Measurements from ENCODE around the gene IL2RG.
A peak's percentile ranks its signal among the peaks of the same experiment; 100 is the strongest.

IL2RG gene

GRCh38 chrX:71128915-71129765 is 17.8 kb upstream of the IL2RG start:
- no peak overlapping the region for H3K4me3 ChIP-seq (replicated peaks; ENCODE audit: low read depth, low read length)
- no peak for DNase-seq (ENCODE audit: extremely low read depth, low read depth)
- peak; percentile 80 for TF ChIP-seq CTCF (IDR thresholded peaks at IDR 0.05; ENCODE audit: low read depth, low read length, missing control alignments)

- no peak overlapping the region for H3K4me3 ChIP-seq (replicated peaks; ENCODE audit: low read depth, low read length)
- no peak for DNase-seq (ENCODE audit: extremely low read depth, low read depth)
- TF ChIP-seq CTCF (IDR thresholded peaks at IDR 0.05; ENCODE audit: low read depth, low read length, missing control alignments): no peak
Measured at GRCh38 chrX:71128166-71128833, 16.9 kb upstream of the IL2RG start.

- peak overlapping the region; percentile 58 for H3K4me3 ChIP-seq (replicated peaks; ENCODE audit: low read depth, low read length)
Measured at GRCh38 chrX:71118985-71119535, 7.7 kb upstream of the IL2RG start.

GRCh38 chrX:71118032-71118984 is 6.9 kb upstream of the IL2RG start, which contains the start of gene MED12:
MED12 (plus strand) TSS chrX:71118596; CDS start chrX:71118755, 159 bp downstream.
- TF ChIP-seq CTCF (IDR thresholded peaks at IDR 0.05; ENCODE audit: low read depth, low read length, missing control alignments): no peak
- DNase-seq (ENCODE audit: extremely low read depth, low read depth): peak; percentile 35
- H3K4me3 ChIP-seq (replicated peaks; ENCODE audit: low read depth, low read length): peak within 1 kb of the TSS; percentile 58

More at GRCh38 chrX:71118985-71119535, 7.7 kb upstream of the IL2RG start:
- TF ChIP-seq CTCF (IDR thresholded peaks at IDR 0.05; ENCODE audit: low read depth, low read length, missing control alignments): no peak
- DNase-seq (ENCODE audit: extremely low read depth, low read depth): no peak

GRCh38 chrX:71117358-71117757 is 6.0 kb upstream of the IL2RG start:
- TF ChIP-seq CTCF (IDR thresholded peaks at IDR 0.05; ENCODE audit: low read depth, low read length, missing control alignments): no peak
- DNase-seq (ENCODE audit: extremely low read depth, low read depth): no peak
- H3K4me3 ChIP-seq (replicated peaks; ENCODE audit: low read depth, low read length): no peak overlapping the region

- H3K4me3 ChIP-seq (replicated peaks; ENCODE audit: low read depth, low read length): no peak overlapping the region
- TF ChIP-seq CTCF (IDR thresholded peaks at IDR 0.05; ENCODE audit: low read depth, low read length, missing control alignments): no peak
- no peak for DNase-seq (ENCODE audit: extremely low read depth, low read depth)
Measured at GRCh38 chrX:71111921-71112431, 599 bp upstream of the IL2RG start.

All from HFF-Myc (cell line).